Type B pancreatic cell (in vitro differentiated cells): Measurements from ENCODE around the gene TLR4. TPM values are rescaled to one million over a fixed set of nuclear protein-coding genes. Genes with fewer than 3 reads are reported as not detected.

Experiments
- DNase-seq: peaks from one replicate; pipeline ENCODE4 v3.0.0; 2021; ENCODE audit warnings: mixed read lengths; ENCODE audit not compliant: unreplicated experiment; ENCODE audit errors: extremely low spot score
- H3K27ac Mint-ChIP-seq: 2 replicates; pipeline ENCODE4 v1.8.0; 2021; ENCODE audit warnings: mild to moderate bottlenecking, mixed read lengths
- H3K27me3 Mint-ChIP-seq: 2 replicates; pipeline ENCODE4 v1.8.0; 2021; ENCODE audit warnings: mixed read lengths
- H3K36me3 Mint-ChIP-seq: 2 replicates; pipeline ENCODE4 v1.8.0; 2021; ENCODE audit warnings: mixed read lengths
- H3K4me1 Mint-ChIP-seq: one replicate; pipeline ENCODE4 v1.8.0; 2021; ENCODE audit warnings: mixed read lengths; ENCODE audit not compliant: unreplicated experiment
- H3K4me3 Mint-ChIP-seq: 2 replicates; pipeline ENCODE4 v1.8.0; 2021; ENCODE audit warnings: mild to moderate bottlenecking, mixed read lengths
- H3K9me3 Mint-ChIP-seq: 2 replicates; pipeline ENCODE4 v1.8.0; 2021; ENCODE audit warnings: mixed read lengths
- CTCF ChIP-seq: fragments of 200-600 bp; sonication (generic); conservative IDR thresholded peaks from 2 replicates; pipeline ENCODE4 v1.5.0; 2021; ENCODE audit warnings: antibody characterized with exemption, mild to moderate bottlenecking
- total RNA-seq: library from RNA; stranded (reverse); gene quantifications from 2 replicates; pipeline ENCODE4 v1.2.1, GENCODE V29; 2021; ENCODE audit warnings: low replicate concordance

Gene TLR4
- total RNA-seq, 1 donor from 2014 or later: 2.7 TPM

GRCh38 chr9:117744369-117744768 lies 40.2 kb downstream of the TLR4 start:
- TF ChIP-seq CTCF: no peak
- Mint-ChIP-seq H3K36me3 (no peaks in the 10 kb centered on the region), H3K27me3 (peaks cover 27% of the 10 kb centered on the region), H3K4me1 (no peaks in the 10 kb centered on the region), H3K4me3 (no peak overlapping the region), H3K27ac (no peak overlapping the region), H3K9me3 (no peaks in the 10 kb centered on the region)
- DNase-seq: no peak

DNA sequence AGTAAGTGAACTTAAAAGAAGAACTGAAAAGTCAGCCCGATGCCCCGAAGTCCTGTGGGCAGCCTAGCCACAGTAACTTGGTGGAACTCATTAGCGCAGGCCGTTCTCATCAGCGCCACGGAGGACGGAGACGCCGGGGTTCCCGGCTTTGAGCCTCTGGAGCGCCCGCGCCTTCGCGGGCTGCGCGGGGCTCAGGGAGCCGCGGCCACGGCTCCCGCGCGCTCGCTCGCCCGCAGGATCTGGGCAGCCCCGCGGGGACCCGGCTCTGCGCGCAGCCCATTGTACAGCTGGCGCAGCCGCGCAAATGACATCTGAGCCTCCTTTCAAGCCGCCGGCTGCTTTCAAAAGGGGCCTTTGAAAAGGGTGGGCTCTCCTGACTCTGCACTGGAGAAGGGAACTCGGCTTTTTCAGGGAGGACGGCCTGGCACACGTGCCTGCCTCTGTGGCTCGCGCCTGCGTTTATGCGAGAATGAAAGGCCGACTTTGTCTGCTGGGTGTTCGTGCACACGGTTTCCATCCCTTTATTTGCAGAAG lies 40.7 kb downstream of the TLR4 start:
- no peaks in the 10 kb centered on the region for H3K4me1 Mint-ChIP-seq
- DNase-seq: no peak
- no peak overlapping the region for H3K4me3 Mint-ChIP-seq

GRCh38 chr9:117745598-117745997 lies 41.4 kb downstream of the TLR4 start:
- H3K4me1 Mint-ChIP-seq: no peaks in the 10 kb centered on the region
- peaks cover 30% of the 10 kb centered on the region for H3K27me3 Mint-ChIP-seq
- H3K4me3 Mint-ChIP-seq: no peak overlapping the region
- no peaks in the 10 kb centered on the region for H3K36me3 Mint-ChIP-seq
- no peaks in the 10 kb centered on the region for H3K9me3 Mint-ChIP-seq
- no peak overlapping the region for H3K27ac Mint-ChIP-seq
- TF ChIP-seq CTCF: no peak
- no peak for DNase-seq

More for the DNA sequence above, 40.7 kb downstream of the TLR4 start:
- no peak for TF ChIP-seq CTCF
- Mint-ChIP-seq H3K36me3 (no peaks in the 10 kb centered on the region), H3K9me3 (no peaks in the 10 kb centered on the region), H3K27me3 (peaks cover 27% of the 10 kb centered on the region), H3K27ac (no peak overlapping the region)

DNA sequence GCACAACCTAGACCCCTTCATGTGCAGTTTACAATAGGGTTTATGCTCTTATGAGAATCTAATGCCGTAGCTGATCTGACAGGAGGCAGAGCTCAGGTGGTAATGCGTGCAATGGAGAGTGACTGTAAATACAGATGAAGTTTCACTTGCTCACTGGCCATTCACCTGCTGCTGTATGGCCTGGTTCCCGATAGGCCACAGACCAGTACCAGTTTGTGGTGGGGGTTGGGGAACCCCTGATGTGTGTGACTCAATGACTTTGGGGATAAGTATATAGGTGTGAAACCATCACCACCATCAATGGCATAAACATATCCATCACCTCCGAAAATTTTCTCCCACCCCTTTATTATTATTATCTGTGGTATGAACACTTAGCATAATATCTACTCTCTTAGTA lies 42.1 kb downstream of the TLR4 start:
- Mint-ChIP-seq H3K9me3 (no peaks in the 10 kb centered on the region), H3K27ac (no peak overlapping the region), H3K4me3 (no peak overlapping the region), H3K36me3 (no peaks in the 10 kb centered on the region), H3K27me3 (peaks cover 29% of the 10 kb centered on the region), H3K4me1 (no peaks in the 10 kb centered on the region)
- no peak for TF ChIP-seq CTCF
- DNase-seq: no peak

DNA sequence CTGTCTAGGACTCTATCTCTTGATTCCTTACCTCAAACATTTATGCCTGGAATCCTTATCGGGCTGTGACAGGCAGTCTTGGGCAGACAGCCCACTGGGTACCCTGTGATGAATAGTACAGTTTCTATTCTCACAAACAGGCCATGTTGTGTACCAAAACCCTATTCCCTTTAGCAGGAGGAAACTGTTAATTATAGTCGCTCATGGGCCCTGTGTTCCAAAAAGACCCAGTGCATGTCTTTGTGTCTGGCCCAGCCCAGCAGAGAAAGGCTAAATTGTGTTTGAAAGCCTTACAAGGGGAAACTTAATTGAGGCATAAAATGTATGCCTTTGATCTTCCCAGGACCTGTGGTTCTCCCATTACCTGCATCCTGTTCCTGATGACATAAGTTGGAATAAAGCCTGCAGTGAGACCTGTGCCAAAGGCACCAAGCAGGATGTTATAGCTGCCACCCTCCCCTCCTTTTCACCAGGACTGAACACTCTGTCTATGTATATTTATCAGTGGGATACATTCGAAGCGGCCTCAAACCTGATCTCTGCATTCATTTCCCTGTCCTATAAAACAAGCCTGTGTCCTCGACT lies 43.3 kb downstream of the TLR4 start:
- H3K9me3 Mint-ChIP-seq: no peaks in the 10 kb centered on the region
- peaks cover 33% of the 10 kb centered on the region for H3K27me3 Mint-ChIP-seq
- no peaks in the 10 kb centered on the region for H3K4me1 Mint-ChIP-seq
- no peak for DNase-seq
- no peak overlapping the region for H3K4me3 Mint-ChIP-seq
- no peaks in the 10 kb centered on the region for H3K36me3 Mint-ChIP-seq
- H3K27ac Mint-ChIP-seq: no peak overlapping the region
- no peak for TF ChIP-seq CTCF
